H1 (cell line): Measurements from ENCODE around the gene GXYLT1. TPM values are rescaled to one million over a fixed set of nuclear protein-coding genes. Genes with fewer than 3 reads are reported as not detected.

ENCODE experiments used
- CBX8 ChIP-seq: fragments of 300-800, 300-1000 bp; sonication (generic); IDR thresholded peaks from 2 replicates; pipeline ENCODE4 v1.7.1; 2016; ENCODE audit warnings: low read depth, low read length, borderline replicate concordance
- HDAC6 ChIP-seq: IDR thresholded peaks from one replicate; pipeline ENCODE4 v1.7.1; 2012; ENCODE audit warnings: low read depth, mild to moderate bottlenecking, inconsistent platforms, low read length, moderate library complexity
- KDM1A ChIP-seq: fragments of 200-600, 300-600 bp; sonication (generic); IDR thresholded peaks from 2 replicates; pipeline ENCODE4 v1.7.1; 2016; ENCODE audit warnings: mild to moderate bottlenecking, low read length, borderline replicate concordance
- POU5F1 ChIP-seq: IDR thresholded peaks from 2 replicates; pipeline ENCODE4 v1.6.1; 2011; ENCODE audit warnings: low read depth, mild to moderate bottlenecking, low read length, moderate library complexity
- SAP30 ChIP-seq: fragments of 300-600 bp; sonication (generic); IDR thresholded peaks from 2 replicates; pipeline ENCODE4 v1.7.1; 2012; ENCODE audit warnings: low read length, moderate library complexity, mild to moderate bottlenecking, inconsistent platforms; ENCODE audit not compliant: insufficient read depth, insufficient replicate concordance
- TCF12 ChIP-seq: IDR thresholded peaks from 2 replicates; pipeline ENCODE4 v1.6.1; 2011; ENCODE audit warnings: low read depth, mild to moderate bottlenecking, low read length
- polyA plus RNA-seq, 7 experiments: library from polyadenylated mRNA; depleted of rRNA in 3 of 7; stranded (reverse) in 5 of 7; unstranded in 2 of 7; fragments of >200 nt in 5 of 7; fragments of 200-250 nt in 2 of 7; gene quantifications; 1 replicate in 5 of 7; 2 replicates in 1 of 7; 4 replicates in 1 of 7; pipeline versions ENCODE4 v1.2.1 to v1.2.3, GENCODE V29; 2011 to 2013; ENCODE audit warnings: missing spikeins in 2 of 7, mixed read lengths in 2 of 7
- total RNA-seq: library from RNA; stranded (reverse); fragmentation: NEBNext Ultra II Directional; extraction: Animal tissue kit (Norgen Biotek cat#: 25700); gene quantifications from 2 replicates; pipeline ENCODE4 v1.2.1, GENCODE V29; 2021

GXYLT1 gene
- total and polyA plus RNA-seq, 2 of the 8 experiments (the other 6 are each of a cell fraction or from before 2014, with no cell fraction given), result 3.1 to 10.7 TPM

DNA sequence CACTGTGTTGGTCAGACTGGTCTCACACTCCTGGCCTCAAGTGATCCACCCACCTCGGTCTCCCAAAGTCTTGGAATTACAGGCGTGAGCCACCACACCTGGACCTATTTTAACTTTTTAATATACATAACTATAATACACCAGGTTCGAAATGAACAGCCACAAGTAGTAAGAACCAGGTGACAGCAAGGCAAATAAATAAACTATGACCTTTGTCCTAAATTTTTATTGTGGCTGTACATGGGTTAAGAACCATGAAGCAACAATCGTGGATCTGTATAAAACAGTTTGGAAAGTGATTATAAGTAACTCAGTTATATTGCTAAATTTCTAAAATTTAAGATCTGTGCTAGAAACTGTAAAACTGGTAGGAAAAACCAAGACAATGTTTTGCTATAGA, 41.5 kb downstream of the GXYLT1 start (continued):
- TF ChIP-seq KDM1A (no peak), CBX8 (no peak), POU5F1 (no peak), HDAC6 (no peak), SAP30 (no peak), TCF12 (no peak)
